ENCODE data around the gene PCDH9.

PCDH9 gene

DNA sequence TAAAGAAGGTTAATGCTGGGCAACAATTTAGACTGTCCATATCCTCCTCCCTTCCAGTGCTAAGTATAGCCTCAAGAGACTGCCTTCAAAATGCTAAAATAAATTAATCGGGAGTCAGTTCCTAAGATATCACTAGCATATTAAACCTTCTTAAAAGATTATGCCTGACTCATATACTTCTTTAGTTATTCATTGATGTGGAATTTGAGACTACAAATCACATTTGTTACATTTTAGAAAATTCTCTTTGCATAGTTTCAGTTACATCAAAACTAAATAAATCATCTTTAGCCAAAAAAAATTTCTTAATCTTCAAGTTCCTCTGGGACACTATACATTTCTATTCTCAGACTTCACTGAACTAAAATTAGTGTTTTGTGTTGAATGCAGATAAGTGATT, 769.1 kb downstream of the PCDH9 start:
- Histone ChIP-seq H2AFZ (ENCODE audit: low read length) (no peak overlapping the region), H3K27me3 (ENCODE audit: insufficient read depth, low read length) (no peaks in the 10 kb centered on the region), H3K9me3 (ENCODE audit: low read length) (no peaks in the 10 kb centered on the region), H3K4me3 (ENCODE audit: low read depth, low read length, poor library complexity, severe bottlenecking) (no peak overlapping the region), H3K27ac (ENCODE audit: low read depth, low read length, poor library complexity, severe bottlenecking) (no peak overlapping the region), H3K9ac (ENCODE audit: low read length) (no peak overlapping the region), H3K4me2 (ENCODE audit: low read length) (no peak overlapping the region), H4K20me1 (ENCODE audit: insufficient read depth, low read length) (no peaks in the 10 kb centered on the region), H3F3A (ENCODE audit: insufficient read depth, low read length) (no peaks in the 10 kb centered on the region), H3K79me2 (ENCODE audit: insufficient read depth, low read length) (no peaks in the 10 kb centered on the region), H3K4me1 (ENCODE audit: insufficient read depth, low read length, severe bottlenecking) (peaks cover 31% of the 10 kb centered on the region), H3K9me2 (ENCODE audit: low read depth, low read length) (no peaks in the 10 kb centered on the region), H3K36me3 (ENCODE audit: insufficient read depth, low read length) (no peaks in the 10 kb centered on the region)
- TF ChIP-seq EZH2 (IDR thresholded peaks at IDR 0.05; ENCODE audit: borderline replicate concordance, low read length) = no peak
- TF ChIP-seq, protein P1, sequence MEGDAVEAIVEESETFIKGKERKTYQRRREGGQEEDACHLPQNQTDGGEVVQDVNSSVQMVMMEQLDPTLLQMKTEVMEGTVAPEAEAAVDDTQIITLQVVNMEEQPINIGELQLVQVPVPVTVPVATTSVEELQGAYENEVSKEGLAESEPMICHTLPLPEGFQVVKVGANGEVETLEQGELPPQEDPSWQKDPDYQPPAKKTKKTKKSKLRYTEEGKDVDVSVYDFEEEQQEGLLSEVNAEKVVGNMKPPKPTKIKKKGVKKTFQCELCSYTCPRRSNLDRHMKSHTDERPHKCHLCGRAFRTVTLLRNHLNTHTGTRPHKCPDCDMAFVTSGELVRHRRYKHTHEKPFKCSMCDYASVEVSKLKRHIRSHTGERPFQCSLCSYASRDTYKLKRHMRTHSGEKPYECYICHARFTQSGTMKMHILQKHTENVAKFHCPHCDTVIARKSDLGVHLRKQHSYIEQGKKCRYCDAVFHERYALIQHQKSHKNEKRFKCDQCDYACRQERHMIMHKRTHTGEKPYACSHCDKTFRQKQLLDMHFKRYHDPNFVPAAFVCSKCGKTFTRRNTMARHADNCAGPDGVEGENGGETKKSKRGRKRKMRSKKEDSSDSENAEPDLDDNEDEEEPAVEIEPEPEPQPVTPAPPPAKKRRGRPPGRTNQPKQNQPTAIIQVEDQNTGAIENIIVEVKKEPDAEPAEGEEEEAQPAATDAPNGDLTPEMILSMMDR (IDR thresholded peaks at IDR 0.05; ENCODE audit: low read length) = no peak

DNA sequence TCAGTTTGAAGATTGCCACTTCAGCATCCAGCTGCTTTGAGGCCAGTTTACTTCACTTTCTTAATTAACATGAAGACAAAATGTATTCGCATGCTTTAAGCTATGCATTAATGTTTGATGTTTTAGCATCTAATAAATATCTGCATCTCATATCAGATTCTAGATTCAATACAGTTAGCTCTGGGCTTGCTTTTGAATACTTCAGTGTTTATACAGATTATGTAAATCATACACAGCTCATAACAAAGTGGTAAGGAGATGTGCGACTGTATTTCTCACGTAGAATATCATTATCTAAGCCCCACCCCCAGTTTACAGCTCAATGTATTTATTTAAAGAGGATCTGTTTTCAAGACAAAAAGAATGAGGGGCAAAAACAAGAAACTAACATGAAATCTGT, 770.5 kb downstream of the PCDH9 start:
- Histone ChIP-seq H3F3A (ENCODE audit: insufficient read depth, low read length) (no peaks in the 10 kb centered on the region), H3K9me3 (ENCODE audit: low read length) (no peaks in the 10 kb centered on the region), H3K27me3 (ENCODE audit: insufficient read depth, low read length) (no peaks in the 10 kb centered on the region), H2AFZ (ENCODE audit: low read length) (no peak overlapping the region), H3K4me1 (ENCODE audit: insufficient read depth, low read length, severe bottlenecking) (peaks cover 31% of the 10 kb centered on the region), H3K4me2 (ENCODE audit: low read length) (no peak overlapping the region), H3K9me2 (ENCODE audit: low read depth, low read length) (no peaks in the 10 kb centered on the region), H3K36me3 (ENCODE audit: insufficient read depth, low read length) (no peaks in the 10 kb centered on the region), H3K79me2 (ENCODE audit: insufficient read depth, low read length) (no peaks in the 10 kb centered on the region), H3K27ac (ENCODE audit: low read depth, low read length, poor library complexity, severe bottlenecking) (no peak overlapping the region), H4K20me1 (ENCODE audit: insufficient read depth, low read length) (no peaks in the 10 kb centered on the region), H3K9ac (ENCODE audit: low read length) (no peak overlapping the region), H3K4me3 (ENCODE audit: low read depth, low read length, poor library complexity, severe bottlenecking) (no peak overlapping the region)
- TF ChIP-seq, protein P1 (IDR thresholded peaks at IDR 0.05; ENCODE audit: low read length) = no peak
- no peak for TF ChIP-seq EZH2 (IDR thresholded peaks at IDR 0.05; ENCODE audit: borderline replicate concordance, low read length)

DNA sequence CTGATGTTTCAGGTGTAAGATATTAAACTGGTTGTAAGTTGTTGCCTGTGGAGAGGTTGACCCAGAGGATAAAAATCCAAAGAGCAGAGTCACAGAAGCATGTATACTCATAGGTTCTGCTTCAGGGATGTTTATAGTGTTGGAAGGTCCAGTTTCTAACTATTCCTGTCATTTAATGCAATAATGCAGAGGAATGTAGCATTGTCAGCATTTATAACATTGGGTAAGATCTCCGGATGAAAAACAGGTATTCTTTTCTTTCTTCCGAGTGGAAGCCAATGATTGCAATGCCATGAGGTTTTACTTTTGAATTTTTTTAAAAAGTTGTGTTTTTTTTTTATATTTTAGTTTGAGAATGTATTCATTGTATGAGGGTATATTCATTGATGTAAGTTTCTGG, 771.0 kb downstream of the PCDH9 start:
- Histone ChIP-seq H3K9me3 (ENCODE audit: low read length) (no peaks in the 10 kb centered on the region; the same call in 1 of the 2 replicates), H4K20me1 (ENCODE audit: insufficient read depth, low read length) (no peaks in the 10 kb centered on the region), H3K9ac (ENCODE audit: low read length) (no peak overlapping the region), H3K4me1 (ENCODE audit: insufficient read depth, low read length, severe bottlenecking) (peaks cover 31% of the 10 kb centered on the region), H3F3A (ENCODE audit: insufficient read depth, low read length) (no peaks in the 10 kb centered on the region), H3K27me3 (ENCODE audit: insufficient read depth, low read length) (no peaks in the 10 kb centered on the region), H3K36me3 (ENCODE audit: insufficient read depth, low read length) (no peaks in the 10 kb centered on the region), H3K4me3 (ENCODE audit: low read depth, low read length, poor library complexity, severe bottlenecking) (no peak overlapping the region), H2AFZ (ENCODE audit: low read length) (peak overlapping the region; percentile 0; the same call in 1 of the 2 replicates), H3K4me2 (ENCODE audit: low read length) (peak overlapping the region; percentile 1; the same call in 1 of the 2 replicates), H3K27ac (ENCODE audit: low read depth, low read length, poor library complexity, severe bottlenecking) (no peak overlapping the region), H3K9me2 (ENCODE audit: low read depth, low read length) (no peaks in the 10 kb centered on the region), H3K79me2 (ENCODE audit: insufficient read depth, low read length) (no peaks in the 10 kb centered on the region)
- TF ChIP-seq, protein P1 (IDR thresholded peaks at IDR 0.05; ENCODE audit: low read length) = no peak

Data from OCI-LY1 (cell line).